HG02938 (cell line): ENCODE measurements around the gene LIN28B.
"Not testable (repeated sequence)": the region's sequence is repeated elsewhere in the genome, so short reads cannot be mapped to it uniquely, and the experiment has no call there.

Source experiments
- ATAC-seq: cut with Tn5 transposase; IDR thresholded peaks from one replicate; pipeline ENCODE4 v1.9.1; 2021; ENCODE audit warnings: mild to moderate bottlenecking, moderate library complexity; ENCODE audit not compliant: unreplicated experiment

Gene LIN28B

GRCh38 chr6:104956731-104957294 lies at the start of gene LIN28B:
TSS of gene LIN28B (plus strand) at chr6:104957107. CDS start at chr6:104957251, 144 bp downstream.
- ATAC-seq = no peak

DNA sequence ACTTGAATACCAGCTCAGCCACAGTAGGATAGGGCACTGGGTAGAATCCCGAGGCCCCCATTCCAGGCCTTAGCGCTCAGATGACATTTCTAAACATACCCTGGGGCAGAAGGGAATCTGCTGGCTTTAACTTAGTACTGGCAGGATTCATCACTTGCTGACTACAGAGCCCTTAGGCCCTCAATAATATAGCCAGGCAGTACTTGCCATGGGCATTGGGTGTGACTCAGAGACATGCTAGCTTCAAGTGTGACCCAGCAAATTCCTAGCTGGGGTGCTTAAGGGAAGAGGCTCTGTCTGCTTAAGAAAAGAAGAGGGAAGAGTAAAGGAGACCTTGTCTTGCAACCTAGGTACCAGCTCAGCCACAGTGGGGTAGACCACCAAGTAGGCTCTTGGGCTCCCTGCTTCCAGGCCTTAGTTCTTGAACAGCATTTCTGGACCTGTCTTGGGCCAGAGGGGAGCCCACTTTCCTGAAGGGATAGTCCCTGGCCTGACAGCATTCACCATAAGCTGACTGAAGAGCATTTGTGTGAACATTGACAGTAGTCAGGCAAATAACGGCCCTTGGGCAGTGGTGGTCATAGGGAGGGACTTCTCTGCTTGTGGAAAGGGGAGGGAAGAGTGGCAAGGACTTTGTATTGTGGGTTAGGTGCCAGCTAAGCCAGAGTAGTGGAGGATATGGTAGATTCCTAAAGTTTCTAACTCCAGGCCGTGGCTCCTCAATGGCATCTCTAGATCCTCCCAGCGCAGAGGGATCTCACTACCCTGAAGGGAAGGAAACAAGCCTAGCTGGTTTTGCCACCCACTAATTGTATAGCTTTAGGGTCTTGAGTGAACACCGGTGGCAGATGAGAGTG lies 48.6 kb upstream of the LIN28B start:
- ATAC-seq = no peak

- ATAC-seq = no peak
These were observed 47.9 kb upstream of the LIN28B start for GRCh38 chr6:104908888-104909525.

GRCh38 chr6:104921896-104922295 lies 35.0 kb upstream of the LIN28B start:
- no peak for ATAC-seq

GRCh38 chr6:104928141-104928540 lies 28.8 kb upstream of the LIN28B start:
- no peak for ATAC-seq

DNA sequence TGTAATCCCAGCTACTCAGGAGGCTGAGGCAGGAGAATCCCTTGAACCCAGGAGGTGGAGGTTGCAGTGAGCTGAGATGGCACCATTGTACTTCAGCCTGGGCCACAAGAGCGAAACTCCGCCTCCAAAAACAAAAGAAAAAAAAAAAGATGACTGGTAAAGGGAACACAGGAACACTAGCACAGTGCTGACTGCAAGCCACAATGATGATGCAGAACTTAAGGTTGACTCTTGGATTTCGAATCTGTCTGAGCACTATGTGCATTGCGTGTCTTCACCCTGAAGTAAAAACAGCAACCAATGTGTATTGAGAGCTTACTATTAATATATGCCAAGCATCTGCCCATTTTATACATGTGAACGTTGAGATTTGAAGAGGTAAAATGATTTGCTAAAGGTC lies 27.6 kb upstream of the LIN28B start:
- no peak for ATAC-seq

- no peak for ATAC-seq
These were observed 26.0 kb upstream of the LIN28B start for GRCh38 chr6:104930939-104931338.

DNA sequence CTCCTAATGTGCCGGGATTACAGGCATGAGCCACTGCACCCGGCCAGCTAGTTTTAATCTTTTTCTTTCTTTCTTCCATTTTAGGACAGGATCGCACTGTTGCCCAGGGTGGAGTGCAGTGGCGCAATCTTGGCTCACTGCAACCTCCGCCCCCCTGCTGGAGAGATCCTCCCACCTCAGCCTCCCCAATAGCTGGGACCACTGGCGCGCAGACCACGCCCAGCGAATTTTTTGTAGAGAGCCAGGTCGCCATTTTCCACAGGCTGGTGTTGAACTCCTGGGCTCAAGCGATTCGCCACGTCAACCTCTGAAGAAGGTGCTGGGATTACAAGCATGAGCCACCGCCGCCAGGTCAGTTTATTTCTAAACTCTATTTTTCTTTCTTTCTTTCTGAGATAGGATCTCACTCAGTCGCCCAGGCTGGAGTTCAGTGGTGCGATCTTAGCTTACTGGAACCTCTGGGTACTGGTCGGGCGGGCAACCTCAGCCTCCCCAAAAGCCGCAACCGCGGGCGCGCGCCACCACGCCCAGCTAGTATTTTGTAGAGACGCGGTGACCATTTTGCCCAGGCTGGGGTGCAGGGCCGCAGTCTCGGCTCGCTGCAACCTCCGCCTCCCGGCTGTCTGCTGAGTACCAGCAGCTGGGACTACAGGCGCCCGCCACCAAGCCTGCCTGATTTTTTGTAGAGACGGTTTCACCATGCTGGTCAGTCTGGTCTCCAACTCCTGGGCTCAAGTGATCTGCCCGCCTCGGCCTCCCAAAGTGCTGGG lies 20.0 kb upstream of the LIN28B start:
- no peak for ATAC-seq

DNA sequence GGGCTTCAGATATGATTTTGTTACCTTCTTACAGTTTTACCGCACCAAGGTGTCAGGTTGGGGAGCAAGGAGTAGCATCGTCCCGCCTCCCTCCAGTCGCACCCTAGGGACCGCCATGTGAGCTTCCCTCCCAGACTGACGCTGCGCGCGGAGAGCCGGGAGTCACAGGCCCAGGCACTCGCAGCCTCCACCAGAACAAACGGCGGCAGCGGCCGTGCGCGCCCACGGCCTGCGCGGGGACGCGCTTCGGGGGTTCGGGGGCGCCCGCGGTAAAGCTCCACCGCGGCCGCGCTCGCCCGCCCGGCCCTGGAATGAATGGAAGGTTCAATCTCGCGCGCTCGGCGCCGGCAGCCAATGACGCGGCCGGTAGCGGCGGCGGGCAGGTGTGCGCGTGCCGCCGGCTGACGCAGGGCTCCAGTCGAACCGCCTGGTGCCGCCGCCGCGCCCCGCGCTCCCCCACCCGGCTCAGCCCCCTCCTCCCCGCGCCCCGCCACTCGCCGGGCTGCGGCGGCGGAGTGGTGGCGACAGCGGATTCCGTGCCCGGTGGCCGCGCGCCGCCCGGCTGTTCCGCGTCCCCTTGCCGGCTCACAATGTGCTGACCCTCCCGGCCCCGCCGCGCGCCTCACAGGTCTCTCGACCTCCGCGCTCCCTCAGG lies 16.5 kb upstream of the LIN28B start:
- ATAC-seq = no peak

DNA sequence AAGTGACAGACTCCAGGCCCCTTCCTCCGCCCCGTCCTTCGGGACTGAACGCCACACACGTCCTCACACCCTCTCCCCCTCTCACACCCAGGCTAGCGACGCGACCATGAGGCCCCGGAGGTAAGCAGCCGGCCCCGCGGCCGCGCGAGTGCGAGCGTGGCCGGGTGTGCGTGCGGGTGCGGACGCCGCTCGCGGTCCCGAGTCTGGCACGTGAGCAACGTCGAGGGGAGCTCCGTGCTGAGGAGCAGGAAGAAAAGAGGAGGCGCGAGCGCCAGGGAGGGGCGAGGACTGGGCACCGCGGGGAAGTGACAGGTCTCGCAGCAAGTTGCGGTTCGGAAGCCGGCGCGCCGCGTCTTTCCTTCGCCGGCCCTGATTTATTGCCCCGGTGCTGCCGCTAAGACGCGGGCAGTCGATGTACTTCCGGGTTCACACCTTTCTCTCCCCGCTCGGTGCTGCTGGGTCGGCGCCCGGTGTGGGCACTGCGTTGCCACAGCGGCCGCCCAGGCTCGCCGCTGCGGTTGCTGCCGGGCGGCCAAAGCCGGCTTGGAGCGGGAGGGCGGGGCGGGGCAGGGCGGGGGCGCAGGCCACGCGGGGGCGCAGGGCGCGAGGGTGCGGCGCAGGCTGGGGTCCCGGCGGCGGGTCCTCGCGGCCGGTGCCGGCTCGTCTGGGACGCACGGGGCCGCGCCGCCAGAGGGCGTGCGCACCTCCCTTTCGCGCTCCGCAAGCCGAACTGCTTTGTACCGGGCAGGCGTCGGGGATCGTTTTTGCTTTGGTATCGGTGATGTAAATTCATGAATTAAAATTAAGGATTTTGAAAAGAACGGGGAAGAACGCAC lies 15.8 kb upstream of the LIN28B start:
- ATAC-seq = no peak

- no peak for ATAC-seq
These were observed 15.2 kb upstream of the LIN28B start for GRCh38 chr6:104941729-104942091.

DNA sequence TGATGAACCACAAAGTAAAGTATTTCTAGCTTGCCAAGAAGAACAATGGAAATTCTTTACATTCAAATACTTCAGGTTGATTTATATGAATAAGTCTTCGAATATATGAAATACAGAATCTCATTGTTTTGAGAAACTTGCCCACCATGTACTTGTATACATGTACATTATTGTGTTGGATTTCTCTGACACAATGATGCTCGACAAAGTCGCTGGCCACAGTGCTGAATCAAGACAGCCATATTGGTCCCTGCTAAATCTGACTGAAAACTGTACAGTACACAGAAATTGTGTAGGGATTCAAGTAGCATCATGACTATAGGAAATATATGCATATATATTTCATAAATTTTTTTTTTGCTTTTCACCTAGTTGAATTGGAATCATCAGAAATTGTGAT lies 13.1 kb upstream of the LIN28B start:
- ATAC-seq = no peak

DNA sequence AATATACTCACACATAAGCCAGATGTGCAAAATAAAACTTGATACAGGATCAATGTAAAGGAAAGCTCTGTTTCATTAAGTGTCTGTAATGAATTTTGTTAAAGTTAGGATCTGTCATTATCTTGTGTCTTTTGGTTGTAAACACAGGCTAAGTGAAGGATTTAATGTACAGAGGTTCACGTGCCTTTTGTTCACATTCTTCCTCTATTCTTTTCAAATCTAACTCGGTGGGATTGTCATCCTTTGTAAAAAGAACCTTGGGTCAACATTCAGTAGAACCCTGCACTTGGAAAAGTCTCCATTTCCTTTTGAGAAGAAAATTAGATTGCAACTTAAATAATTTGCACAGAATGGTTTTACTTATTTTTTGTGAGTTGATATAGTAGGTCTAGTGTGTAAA lies 7.7 kb upstream of the LIN28B start:
- no peak for ATAC-seq

- ATAC-seq = no peak
These were observed 5.2 kb upstream of the LIN28B start for GRCh38 chr6:104951677-104952076.

DNA sequence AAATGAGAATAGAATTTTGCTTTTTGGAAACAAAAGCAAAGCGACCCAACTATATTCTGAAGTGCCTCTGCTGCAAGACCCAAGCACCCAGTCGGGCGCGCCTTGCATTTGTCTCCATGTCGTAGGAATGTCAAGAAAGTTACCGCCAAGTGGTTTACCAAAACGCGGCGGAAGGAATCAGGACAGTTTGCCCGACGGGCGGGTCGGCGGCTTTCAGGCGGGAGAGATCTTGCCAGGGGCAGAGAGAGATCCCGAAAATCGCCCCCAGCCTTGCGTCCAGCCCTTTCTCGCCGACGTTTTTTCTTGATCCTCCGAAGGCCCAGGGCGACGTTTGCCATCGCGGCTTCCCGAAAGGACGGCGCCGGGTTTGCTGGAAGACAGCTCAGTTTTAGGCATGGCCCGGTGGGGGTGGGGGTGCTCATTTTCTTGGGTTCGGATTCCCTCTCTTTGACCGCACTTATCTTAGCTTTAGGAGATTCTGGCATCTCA lies 4.0 kb upstream of the LIN28B start:
- no peak for ATAC-seq

DNA sequence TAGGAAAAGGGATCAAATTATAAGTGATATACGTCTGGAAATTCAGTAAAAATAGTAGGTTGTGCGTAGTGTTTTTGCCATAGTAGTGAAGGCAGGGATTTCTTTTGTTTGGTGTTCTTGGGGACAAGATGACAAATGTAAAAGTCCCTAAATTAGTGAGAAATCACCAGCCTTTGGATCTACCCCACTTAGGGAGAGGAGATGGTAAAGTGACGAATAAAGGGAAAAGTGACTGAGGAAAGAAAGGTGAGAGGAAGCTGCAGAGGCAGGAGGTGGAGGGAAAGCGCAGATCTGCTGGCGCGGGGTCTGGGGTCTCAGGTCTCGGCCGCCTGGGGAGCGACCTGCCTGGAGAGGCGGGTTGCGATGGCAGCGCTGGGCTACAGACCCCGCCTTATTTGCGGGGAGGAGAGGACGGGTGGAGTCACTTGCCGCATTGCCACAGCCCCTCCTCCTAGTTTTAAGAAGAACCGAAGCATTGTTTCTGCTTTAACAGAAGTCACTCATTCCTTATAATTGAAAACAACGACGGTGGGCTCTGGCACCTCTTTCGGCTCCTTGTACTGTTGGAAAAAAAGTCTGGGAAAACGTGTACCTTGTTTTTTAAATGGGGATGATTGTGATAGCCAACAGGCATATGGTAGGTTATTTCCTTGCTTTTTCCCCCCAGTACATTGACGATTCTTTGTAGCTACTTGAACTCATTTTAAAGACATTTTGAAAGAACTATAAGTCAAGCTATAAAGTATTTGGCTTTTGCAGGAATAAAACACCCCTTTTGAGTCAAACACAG lies 3.3 kb upstream of the LIN28B start:
- not testable (repeated sequence) for ATAC-seq

DNA sequence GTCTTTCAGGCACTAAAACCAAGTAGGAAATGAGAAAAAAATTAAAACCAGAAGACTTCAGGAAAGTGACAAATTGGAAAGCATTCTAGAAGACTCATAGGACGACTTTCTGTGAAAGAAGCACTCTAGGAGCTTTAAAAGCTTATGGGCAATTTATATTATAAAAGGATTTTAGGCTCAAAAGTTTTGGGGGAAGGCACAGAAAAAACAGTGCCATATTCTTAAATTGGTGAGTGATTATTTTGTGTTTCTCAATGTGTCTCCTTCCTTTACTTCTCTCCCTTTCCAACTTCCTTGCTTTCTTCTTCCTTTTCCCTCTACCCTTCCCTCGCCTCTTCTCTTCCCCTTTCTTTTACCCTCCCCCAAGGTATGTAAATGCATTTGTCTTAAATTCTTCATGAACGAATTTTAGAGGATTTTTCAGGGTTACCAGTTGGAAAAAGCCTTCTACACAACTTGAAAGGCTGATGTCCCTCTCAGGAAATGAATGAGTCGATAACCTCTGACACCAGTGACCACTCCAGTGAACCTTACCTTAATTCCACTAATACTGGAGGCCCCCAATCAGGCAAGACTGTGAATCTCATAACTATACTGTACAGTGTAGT lies 2.6 kb upstream of the LIN28B start:
- no peak for ATAC-seq

DNA sequence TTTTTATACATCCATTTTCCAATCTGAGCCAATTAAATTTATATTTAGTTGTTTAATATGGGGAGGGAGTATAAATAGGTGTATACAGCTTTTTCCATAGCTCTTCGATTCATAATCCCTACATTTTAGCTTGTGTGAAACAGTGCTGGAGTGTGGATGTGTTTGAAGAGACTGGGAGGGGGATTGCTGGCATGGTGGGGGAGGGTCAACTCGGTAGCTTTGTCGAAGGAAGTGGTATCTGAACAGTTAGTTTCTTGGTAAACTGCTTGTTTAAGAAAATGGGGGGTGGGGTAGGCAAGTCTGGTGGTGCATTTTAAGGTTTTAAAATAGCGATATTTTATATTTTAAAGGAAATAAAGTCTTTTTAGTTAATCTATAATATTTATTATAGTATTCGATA lies 1.4 kb upstream of the LIN28B start:
- no peak for ATAC-seq
